ENCODE results near the gene MTMR6. TPM values are rescaled to one million over a fixed set of nuclear protein-coding genes. Genes with fewer than 3 reads are reported as not detected.

MTMR6 gene
- total RNA-seq, 1 donor from 2014 or later, result 16.4 TPM

- DNase-seq, result no peak
Observed at GRCh38 chr13:25215253-25215575, 72.1 kb downstream of the MTMR6 start.

- no peak for DNase-seq
Observed at GRCh38 chr13:25214491-25215252, 72.6 kb downstream of the MTMR6 start.

GRCh38 chr13:25213715-25214114 is 73.6 kb downstream of the MTMR6 start:
- no peak for DNase-seq

- no peak for DNase-seq
Observed at GRCh38 chr13:25210842-25211569, 76.3 kb downstream of the MTMR6 start.

GRCh38 chr13:25207291-25207810 is 79.9 kb downstream of the MTMR6 start:
- DNase-seq, result no peak

GRCh38 chr13:25204863-25205262 is 82.4 kb downstream of the MTMR6 start:
- DNase-seq, result no peak

GRCh38 chr13:25203127-25203740 is 84.1 kb downstream of the MTMR6 start:
- DNase-seq, result no peak

- DNase-seq, result no peak
Observed at GRCh38 chr13:25200783-25201182, 86.5 kb downstream of the MTMR6 start.

- no peak for DNase-seq
Observed at GRCh38 chr13:25198647-25199046, 88.6 kb downstream of the MTMR6 start.

GRCh38 chr13:25196971-25197370 is 90.3 kb downstream of the MTMR6 start:
- no peak for DNase-seq

Other genes with a start within 250 kb of the MTMR6 start
- gene PABPC3, start 191.4 kb downstream of the MTMR6 start, total RNA-seq, result 0.10 TPM
- gene AMER2, start 115.2 kb downstream of the MTMR6 start, total RNA-seq, result 0.49 TPM
- gene NUP58, start 14.1 kb upstream of the MTMR6 start, total RNA-seq, result 68.0 TPM
- gene ATP8A2, start 84.5 kb upstream of the MTMR6 start, total RNA-seq, result 1.1 TPM

Measured in skin of body (tissue), 2 donors.